T-cell (primary cell): Measurements from ENCODE around the gene IL17REL. TPM values are rescaled to one million over a fixed set of nuclear protein-coding genes. Genes with fewer than 3 reads are reported as not detected.

Experiments
- ATAC-seq, 4 experiments: fragments of 200-7000 bp in 3 of 4; fragments of 150-1000 bp in 1 of 4; cut with Tn5 transposase; replicated peaks in 1 of 4; 1 replicate in 3 of 4; 2 replicates in 1 of 4; pipeline ENCODE4 v1.10.0; 2021; ENCODE audit warnings: moderate library complexity in 3 of 4, mild to moderate bottlenecking in 2 of 4, moderate number of reproducible peaks in 1 of 4
- CTCF ChIA-PET, 2 donors: fragments of 300-600 bp; sonication (Branson Sonifier 250); formaldehyde crosslinking; loops; one replicate each; lab custom pipeline; 2022; ENCODE audit warnings: antibody characterized with exemption in 2 of 2; lab: Charles Lee
- POLR2A ChIA-PET, 2 donors: fragments of 300-600 bp; sonication (Branson Sonifier 250); formaldehyde crosslinking; loops; one replicate each; lab custom pipeline; 2022; ENCODE audit warnings: antibody characterized with exemption in 2 of 2; lab: Charles Lee
- DNase-seq, 35 experiments: peaks; one replicate each; pipeline versions ENCODE4 v3.0.0 to v3.0.0-alpha.2; 2013 to 2023
- H3K27ac ChIP-seq: one replicate; pipeline ENCODE4 v1.5.1; 2013; ENCODE audit warnings: low read length
- H3K27me3 ChIP-seq, 2 experiments: replicated peaks in 1 of 2; 1 replicate in 1 of 2; 2 replicates in 1 of 2; pipeline versions ENCODE4 v1.6.1 to v1.7.0; 2013; ENCODE audit warnings: low read length in 1 of 2, mixed read lengths in 1 of 2; ENCODE audit not compliant: control insufficient read depth in 2 of 2, insufficient read depth in 2 of 2; ENCODE audit errors: extremely low read depth in 1 of 2
- H3K36me3 ChIP-seq, 2 donors: 1 replicate in 1 of 2; 2 replicates in 1 of 2; pipeline versions ENCODE4 v1.6.1 to v1.7.0; 2013; ENCODE audit warnings: low read length in 1 of 2; ENCODE audit not compliant: control insufficient read depth in 2 of 2, insufficient read depth in 1 of 2; ENCODE audit errors: extremely low read depth in 1 of 2
- H3K4me1 ChIP-seq, 2 experiments: 1 replicate in 1 of 2; 2 replicates in 1 of 2; pipeline versions ENCODE4 v1.6.1 to v1.7.0; 2013; ENCODE audit warnings: low read length in 2 of 2, mixed read lengths in 1 of 2; ENCODE audit not compliant: insufficient read depth in 2 of 2, control insufficient read depth in 1 of 2; ENCODE audit errors: extremely low read depth in 1 of 2
- H3K4me3 ChIP-seq, 2 donors: 1 replicate in 1 of 2; 2 replicates in 1 of 2; pipeline versions ENCODE4 v1.5.1 to v1.7.0; 2013; ENCODE audit warnings: mild to moderate bottlenecking in 2 of 2, low read length in 1 of 2, moderate library complexity in 1 of 2; ENCODE audit not compliant: control insufficient read depth in 1 of 2; ENCODE audit errors: extremely low read depth in 1 of 2
- H3K9me3 ChIP-seq: 2 replicates; pipeline ENCODE4 v1.7.0; 2013
- H3K27ac Mint-ChIP-seq, 2 donors: one replicate each; pipeline ENCODE4 v1.8.0; 2020 to 2021; ENCODE audit warnings: mild to moderate bottlenecking in 2 of 2, mixed read lengths in 2 of 2
- H3K27me3 Mint-ChIP-seq, 2 donors: one replicate each; pipeline ENCODE4 v1.8.0; 2021 to 2022; ENCODE audit warnings: mixed read lengths in 2 of 2
- H3K36me3 Mint-ChIP-seq: one replicate; pipeline ENCODE4 v1.8.0; 2021; ENCODE audit warnings: mixed read lengths
- H3K4me1 Mint-ChIP-seq, 3 donors: one replicate each; pipeline ENCODE4 v1.8.0; 2020 to 2022; ENCODE audit warnings: mixed read lengths in 3 of 3, mild to moderate bottlenecking in 1 of 3
- H3K4me3 Mint-ChIP-seq, 3 donors: one replicate each; pipeline ENCODE4 v1.8.0; 2020 to 2022; ENCODE audit warnings: mild to moderate bottlenecking in 3 of 3, mixed read lengths in 3 of 3, moderate library complexity in 3 of 3
- H3K9me3 Mint-ChIP-seq, 3 donors: one replicate each; pipeline ENCODE4 v1.8.0; 2020 to 2022; ENCODE audit warnings: mixed read lengths in 3 of 3
- WGBS: methylation state at CpG from one replicate; pipeline ENCODE4 v1.1.5; 2013; ENCODE audit warnings: missing lambda C conversion rate; ENCODE audit not compliant: insufficient coverage; 5-methylcytosine and 5-hydroxymethylcytosine counted together
- total RNA-seq, 35 experiments: library from RNA in 6 of 35; stranded (reverse) in 6 of 35; fragments of 120-200 nt in 1 of 35; gene quantifications; one replicate each; pipeline versions ENCODE4 v1.2.1 to v1.2.4 and lab custom pipeline; 2013 to 2026

IL17REL gene
- total RNA-seq, 5 donors from 2014 or later (not counting 1 experiment from before 2014, with no cell fraction given) = 0.10 TPM; not detected in 4

DNA sequence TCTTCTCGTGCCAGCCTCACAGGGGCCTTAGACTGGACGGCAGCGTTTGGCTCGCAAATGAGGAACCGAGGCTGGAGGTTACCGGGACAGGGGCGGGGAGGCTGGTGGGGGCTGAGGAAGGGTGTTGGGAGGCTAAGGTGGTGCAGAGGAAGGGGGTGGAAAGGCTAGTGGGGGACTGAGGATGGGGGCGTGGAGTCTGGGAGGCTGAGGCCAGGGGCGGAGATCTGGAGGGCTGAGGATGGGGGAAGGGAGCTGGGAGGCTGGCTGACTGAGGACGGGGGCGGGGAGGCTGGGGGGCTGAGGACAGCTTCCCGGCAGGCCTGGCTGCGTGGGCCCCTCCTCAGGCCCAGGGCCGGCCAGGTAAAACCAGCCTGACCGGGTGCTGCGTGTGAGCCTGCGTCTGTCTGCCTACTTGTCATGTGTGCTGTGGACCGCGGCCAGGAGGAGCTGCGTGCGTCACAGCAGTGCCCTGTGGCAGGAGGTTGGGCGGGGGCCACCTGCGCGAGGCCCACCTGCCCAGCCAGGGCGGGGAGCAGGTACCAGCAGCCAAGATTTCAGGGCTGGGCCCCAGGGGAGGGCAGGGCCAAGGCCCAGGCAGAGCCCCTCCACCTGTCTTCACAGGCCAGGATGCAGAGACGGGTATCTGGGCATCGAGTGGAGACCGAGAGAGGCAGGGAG lies 61.4 kb downstream of the IL17REL start:
- Mint-ChIP-seq H3K27ac (peak overlapping the region in 1 of 2 donors; percentile 2), H3K4me3 (no peak overlapping the region), H3K27me3 (no peaks in the 10 kb centered on the region), H3K36me3 (no peaks in the 10 kb centered on the region), H3K4me1 (peaks cover 3 to 7% (median 5%) of the 10 kb centered on the region in 3 donors), H3K9me3 (no peaks in the 10 kb centered on the region)
- peaks cover 0 to 4% of the 10 kb centered on the region in 2 experiments for H3K27me3 ChIP-seq
- ChIA-PET POLR2A (interaction anchor here in 1 of 2 donors (0.5 kb wide), 1 partner anchor 564 kb away, joined by 3 read pairs; no protein-coding TSS in a partner anchor), CTCF (no interaction called here)
- no peaks in the 10 kb centered on the region for H3K36me3 ChIP-seq
- no peak overlapping the region for H3K27ac ChIP-seq
- no peaks in the 10 kb centered on the region for H3K9me3 ChIP-seq
- 92% methylated on average over 21 of the region's 28 CpGs for WGBS
- DNase-seq = peak in 2 of 35 experiments; percentile 33 to 49
- peaks cover 0 to 24% of the 10 kb centered on the region in 2 experiments for H3K4me1 ChIP-seq
- ATAC-seq = peak in 1 of 4 experiments; percentile 43
- no peak overlapping the region for H3K4me3 ChIP-seq

DNA sequence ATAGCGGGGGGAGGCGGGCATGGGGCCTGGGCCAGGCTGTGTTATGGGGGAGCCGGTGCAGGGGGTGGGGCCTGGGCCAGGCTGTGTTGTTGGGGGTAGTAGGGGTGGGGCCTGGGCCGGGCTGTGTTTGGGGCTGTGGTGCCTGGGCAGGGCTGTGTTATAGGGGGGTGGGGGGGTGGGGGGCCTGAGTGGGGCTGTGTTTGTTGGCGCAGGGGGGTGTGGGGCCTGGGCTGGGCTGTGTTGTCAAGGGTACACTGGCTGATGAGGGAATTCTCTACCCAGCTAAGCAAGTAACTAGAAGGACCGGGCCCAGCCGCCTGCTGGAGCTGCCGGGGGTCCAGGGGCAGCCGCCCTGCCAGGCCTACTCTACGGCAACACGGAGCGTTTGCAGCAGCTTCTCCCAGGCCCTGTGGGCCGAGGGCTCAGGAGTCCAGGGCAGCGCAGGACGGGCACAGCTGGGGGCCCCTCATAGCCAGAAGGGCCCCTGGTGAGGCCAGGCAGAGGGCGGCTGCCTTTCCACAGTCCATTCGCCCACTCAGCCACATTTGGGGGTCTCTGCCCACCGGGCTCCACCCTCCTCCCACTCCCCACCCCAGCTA lies 62.1 kb downstream of the IL17REL start:
- H3K9me3 Mint-ChIP-seq = no peaks in the 10 kb centered on the region
- no peak for DNase-seq
- Histone ChIP-seq H3K9me3 (no peaks in the 10 kb centered on the region), H3K36me3 (no peaks in the 10 kb centered on the region), H3K4me1 (peaks cover 5 to 31% of the 10 kb centered on the region in 2 experiments), H3K27ac (no peak overlapping the region), H3K27me3 (peaks cover 0 to 4% of the 10 kb centered on the region in 2 experiments), H3K4me3 (no peak overlapping the region)
- no peak overlapping the region for H3K4me3 Mint-ChIP-seq
- CTCF ChIA-PET = no interaction called here
- WGBS = 91% methylated on average over 11 of the region's 18 CpGs
- no peaks in the 10 kb centered on the region for H3K36me3 Mint-ChIP-seq
- POLR2A ChIA-PET = no interaction called here
- H3K27ac Mint-ChIP-seq = no peak overlapping the region
- no peaks in the 10 kb centered on the region for H3K27me3 Mint-ChIP-seq
- H3K4me1 Mint-ChIP-seq = peaks cover 10 to 14% (median 11%) of the 10 kb centered on the region in 3 donors
- no peak for ATAC-seq

GRCh38 chr22:49949914-49950292 lies 62.7 kb downstream of the IL17REL start:
- 87% methylated on average over 5 of the region's 11 CpGs for WGBS

GRCh38 chr22:49948958-49949913 lies 63.3 kb downstream of the IL17REL start:
- H3K36me3 Mint-ChIP-seq = no peaks in the 10 kb centered on the region
- Histone ChIP-seq H3K9me3 (no peaks in the 10 kb centered on the region), H3K4me1 (peaks cover 5 to 41% of the 10 kb centered on the region in 2 experiments), H3K36me3 (no peaks in the 10 kb centered on the region), H3K4me3 (no peak overlapping the region), H3K27ac (no peak overlapping the region), H3K27me3 (peaks cover 0 to 4% of the 10 kb centered on the region in 2 experiments)
- H3K4me3 Mint-ChIP-seq = no peak overlapping the region
- H3K4me1 Mint-ChIP-seq = peaks cover 11 to 16% (median 12%) of the 10 kb centered on the region in 3 donors
- ChIA-PET CTCF (interaction anchor here (0.6 to 1.1 kb wide), 2 partner anchors 9 to 152 kb away, joined by 3 to 4 read pairs; no protein-coding TSS in a partner anchor), POLR2A (no interaction called here)
- H3K27me3 Mint-ChIP-seq = no peaks in the 10 kb centered on the region
- WGBS = 95% methylated on average over 31 of the region's 42 CpGs
- DNase-seq (no peak), ATAC-seq (no peak)
- H3K9me3 Mint-ChIP-seq = no peaks in the 10 kb centered on the region
- no peak overlapping the region for H3K27ac Mint-ChIP-seq

More at GRCh38 chr22:49949914-49950292, 62.7 kb downstream of the IL17REL start:
- ChIA-PET CTCF (no interaction called here), POLR2A (no interaction called here)
- no peaks in the 10 kb centered on the region for H3K36me3 Mint-ChIP-seq
- H3K27ac ChIP-seq = no peak overlapping the region
- ATAC-seq (no peak), DNase-seq (no peak)
- no peak overlapping the region for H3K4me3 ChIP-seq
- H3K27me3 ChIP-seq = peaks cover 0 to 4% of the 10 kb centered on the region in 2 experiments
- H3K9me3 ChIP-seq = no peaks in the 10 kb centered on the region
- H3K4me1 ChIP-seq = peaks cover 5 to 36% of the 10 kb centered on the region in 2 experiments
- no peaks in the 10 kb centered on the region for H3K9me3 Mint-ChIP-seq
- no peaks in the 10 kb centered on the region for H3K27me3 Mint-ChIP-seq
- no peak overlapping the region for H3K4me3 Mint-ChIP-seq
- H3K4me1 Mint-ChIP-seq = peaks cover 11 to 16% (median 12%) of the 10 kb centered on the region in 3 donors
- no peaks in the 10 kb centered on the region for H3K36me3 ChIP-seq
- no peak overlapping the region for H3K27ac Mint-ChIP-seq

GRCh38 chr22:49948116-49948957 lies 64.2 kb downstream of the IL17REL start:
- H3K4me3 Mint-ChIP-seq = no peak overlapping the region
- ATAC-seq = no peak
- H3K27ac ChIP-seq = no peak overlapping the region
- peaks cover 0 to 4% of the 10 kb centered on the region in 2 experiments for H3K27me3 ChIP-seq
- CTCF ChIA-PET = interaction anchor here (0.6 to 1.1 kb wide), 2 partner anchors 9 to 153 kb away, joined by 3 to 4 read pairs; no protein-coding TSS in a partner anchor
- POLR2A ChIA-PET = no interaction called here
- H3K4me3 ChIP-seq = no peak overlapping the region
- H3K36me3 Mint-ChIP-seq = no peaks in the 10 kb centered on the region
- 92% methylated on average over 17 of the region's 23 CpGs for WGBS
- H3K36me3 ChIP-seq = no peaks in the 10 kb centered on the region
- H3K9me3 Mint-ChIP-seq = no peaks in the 10 kb centered on the region
- no peak for DNase-seq
- H3K4me1 ChIP-seq = peaks cover 5 to 41% of the 10 kb centered on the region in 2 experiments
- H3K27ac Mint-ChIP-seq = no peak overlapping the region
- H3K27me3 Mint-ChIP-seq = no peaks in the 10 kb centered on the region
- H3K9me3 ChIP-seq = no peaks in the 10 kb centered on the region
- H3K4me1 Mint-ChIP-seq = peaks cover 11 to 16% (median 12%) of the 10 kb centered on the region in 3 donors
